HAP-1 (cell line): ENCODE results near the gene SND1.

Experiments
- DNase-seq, 2 experiments: peaks; one replicate each; pipeline ENCODE4 v3.0.0-alpha.2; 2016 to 2020; ENCODE audit warnings: low spot score in 2 of 2
- H3K27me3 ChIP-seq: fragments of 250-450 bp; sonication (Bioruptor Pico); 2 replicates; pipeline ENCODE4 v1.5.1; 2020; ENCODE audit warnings: low read depth, mild to moderate bottlenecking, moderate library complexity
- H3K36me3 ChIP-seq: fragments of 250-450 bp; sonication (Bioruptor Pico); replicated peaks from 2 replicates; pipeline ENCODE4 v1.5.1; 2020; ENCODE audit warnings: mild to moderate bottlenecking
- H3K4me1 ChIP-seq: fragments of 250-450 bp; sonication (Bioruptor Pico); 2 replicates; pipeline ENCODE4 v1.5.1; 2020; ENCODE audit warnings: mild to moderate bottlenecking
- H3K4me3 ChIP-seq: fragments of 250-450 bp; sonication (Bioruptor Pico); 2 replicates; pipeline ENCODE4 v1.5.1; 2020; ENCODE audit warnings: mild to moderate bottlenecking, moderate library complexity
- H3K9me3 ChIP-seq: fragments of 250-450 bp; sonication (Bioruptor Pico); 2 replicates; pipeline ENCODE4 v1.5.1; 2020; ENCODE audit warnings: mild to moderate bottlenecking, moderate library complexity
- in situ Hi-C: fragments of 300-500 bp; cut with MboI; formaldehyde crosslinking; loops from 3 replicates; pipeline ENCODE4 v1.14.3; 2020; ENCODE audit warnings: low sequenced_read_pairs, inconsistent platforms, mixed read lengths

The SND1 gene

GRCh38 chr7:127764681-127765080, 112.7 kb downstream of the SND1 start:
- peaks cover 20% of the 10 kb centered on the region for H3K4me1 ChIP-seq
- no peaks in the 10 kb centered on the region for H3K27me3 ChIP-seq
- H3K9me3 ChIP-seq: no peaks in the 10 kb centered on the region
- H3K36me3 ChIP-seq: no peaks in the 10 kb centered on the region
- in situ Hi-C loops: no loop called here
- DNase-seq: no peak
- no peak overlapping the region for H3K4me3 ChIP-seq

GRCh38 chr7:127765150-127765549, 113.2 kb downstream of the SND1 start:
- Histone ChIP-seq H3K9me3 (no peaks in the 10 kb centered on the region), H3K4me3 (no peak overlapping the region), H3K27me3 (no peaks in the 10 kb centered on the region), H3K36me3 (no peaks in the 10 kb centered on the region), H3K4me1 (peaks cover 20% of the 10 kb centered on the region)
- no peak for DNase-seq
- in situ Hi-C loops: no loop called here

- Histone ChIP-seq H3K9me3 (no peaks in the 10 kb centered on the region), H3K4me3 (no peak overlapping the region), H3K36me3 (no peaks in the 10 kb centered on the region), H3K4me1 (peaks cover 20% of the 10 kb centered on the region), H3K27me3 (no peaks in the 10 kb centered on the region)
- in situ Hi-C loops: no loop called here
- DNase-seq: no peak
Observed at GRCh38 chr7:127766831-127767459, 115.0 kb downstream of the SND1 start.

GRCh38 chr7:127768241-127768640, 116.2 kb downstream of the SND1 start:
- DNase-seq: peak; percentile 40 to 91
- H3K36me3 ChIP-seq: 0 out of 2 replicates have a peak, but pooled peaks cover 3% of the 10 kb centered on the region
- no peaks in the 10 kb centered on the region for H3K27me3 ChIP-seq
- H3K4me3 ChIP-seq: no peak overlapping the region
- in situ Hi-C loops: no loop called here
- peaks cover 20% of the 10 kb centered on the region for H3K4me1 ChIP-seq
- H3K9me3 ChIP-seq: no peaks in the 10 kb centered on the region

GRCh38 chr7:127769137-127769536, 117.1 kb downstream of the SND1 start:
- Histone ChIP-seq H3K4me3 (no peak overlapping the region), H3K9me3 (no peaks in the 10 kb centered on the region), H3K36me3 (0 out of 2 replicates have a peak, but pooled peaks cover 3% of the 10 kb centered on the region), H3K27me3 (no peaks in the 10 kb centered on the region), H3K4me1 (peaks cover 20% of the 10 kb centered on the region)
- no peak for DNase-seq
- in situ Hi-C loops: no loop called here

- Histone ChIP-seq H3K9me3 (no peaks in the 10 kb centered on the region), H3K27me3 (no peaks in the 10 kb centered on the region), H3K4me3 (no peak overlapping the region), H3K36me3 (0 out of 2 replicates have a peak, but pooled peaks cover 3% of the 10 kb centered on the region), H3K4me1 (peaks cover 20% of the 10 kb centered on the region)
- DNase-seq: no peak
- in situ Hi-C loops: no loop called here
Observed at GRCh38 chr7:127769696-127770400, 117.9 kb downstream of the SND1 start.

GRCh38 chr7:127770885-127771284, 118.9 kb downstream of the SND1 start:
- H3K36me3 ChIP-seq: 0 out of 2 replicates have a peak, but pooled peaks cover 3% of the 10 kb centered on the region
- no peaks in the 10 kb centered on the region for H3K27me3 ChIP-seq
- H3K4me3 ChIP-seq: no peak overlapping the region
- in situ Hi-C loops: no loop called here
- no peak for DNase-seq
- H3K4me1 ChIP-seq: peaks cover 20% of the 10 kb centered on the region
- no peaks in the 10 kb centered on the region for H3K9me3 ChIP-seq

GRCh38 chr7:127771707-127772106, 119.7 kb downstream of the SND1 start:
- no peaks in the 10 kb centered on the region for H3K9me3 ChIP-seq
- peaks cover 20% of the 10 kb centered on the region for H3K4me1 ChIP-seq
- no peak overlapping the region for H3K4me3 ChIP-seq
- in situ Hi-C loops: no loop called here
- H3K36me3 ChIP-seq: 0 out of 2 replicates have a peak, but pooled peaks cover 3% of the 10 kb centered on the region
- DNase-seq: no peak
- H3K27me3 ChIP-seq: no peaks in the 10 kb centered on the region

- Histone ChIP-seq H3K36me3 (0 out of 2 replicates have a peak, but pooled peaks cover 3% of the 10 kb centered on the region), H3K4me1 (peaks cover 12% of the 10 kb centered on the region), H3K27me3 (no peaks in the 10 kb centered on the region), H3K4me3 (no peak overlapping the region), H3K9me3 (no peaks in the 10 kb centered on the region)
- in situ Hi-C loops: no loop called here
- DNase-seq: no peak
Observed at GRCh38 chr7:127776776-127777386, 124.9 kb downstream of the SND1 start.

GRCh38 chr7:127780489-127780888, 128.5 kb downstream of the SND1 start:
- in situ Hi-C loops: no loop called here

GRCh38 chr7:127781081-127781480, 129.1 kb downstream of the SND1 start:
- DNase-seq: no peak
- H3K4me3 ChIP-seq: no peak overlapping the region
- in situ Hi-C loops: no loop called here
- no peaks in the 10 kb centered on the region; the same call in 1 of the 2 replicates for H3K36me3 ChIP-seq
- H3K9me3 ChIP-seq: no peaks in the 10 kb centered on the region
- no peaks in the 10 kb centered on the region for H3K27me3 ChIP-seq
- peaks cover 12% of the 10 kb centered on the region for H3K4me1 ChIP-seq

More at GRCh38 chr7:127780489-127780888, 128.5 kb downstream of the SND1 start:
- no peaks in the 10 kb centered on the region for H3K9me3 ChIP-seq
- H3K4me1 ChIP-seq: peaks cover 12% of the 10 kb centered on the region
- H3K4me3 ChIP-seq: no peak overlapping the region
- DNase-seq: no peak
- H3K36me3 ChIP-seq: no peaks in the 10 kb centered on the region; the same call in 1 of the 2 replicates
- H3K27me3 ChIP-seq: no peaks in the 10 kb centered on the region

- H3K9me3 ChIP-seq: no peaks in the 10 kb centered on the region
- H3K36me3 ChIP-seq: no peaks in the 10 kb centered on the region; the same call in 1 of the 2 replicates
- in situ Hi-C loops: no loop called here
- peaks cover 12% of the 10 kb centered on the region for H3K4me1 ChIP-seq
- no peaks in the 10 kb centered on the region for H3K27me3 ChIP-seq
- no peak overlapping the region for H3K4me3 ChIP-seq
- no peak for DNase-seq
Observed at GRCh38 chr7:127782075-127782474, 130.1 kb downstream of the SND1 start.

- Histone ChIP-seq H3K27me3 (no peaks in the 10 kb centered on the region), H3K4me1 (peaks cover 12% of the 10 kb centered on the region), H3K4me3 (no peak overlapping the region), H3K9me3 (no peaks in the 10 kb centered on the region), H3K36me3 (no peaks in the 10 kb centered on the region; the same call in 1 of the 2 replicates)
- in situ Hi-C loops: no loop called here
- no peak for DNase-seq
Observed at GRCh38 chr7:127782654-127783559, 130.9 kb downstream of the SND1 start.
